GM18517 (cell line): ENCODE results near the gene ANXA6.

Experiments used
- ATAC-seq: cut with Tn5 transposase; IDR thresholded peaks from one replicate; pipeline ENCODE4 v1.9.1; 2021; ENCODE audit warnings: mild to moderate bottlenecking, moderate library complexity; ENCODE audit not compliant: unreplicated experiment

The ANXA6 gene

GRCh38 chr5:151106509-151106908 is 51.1 kb downstream of the ANXA6 start:
- no peak for ATAC-seq

- ATAC-seq, result no peak
Observed at GRCh38 chr5:151106043-151106442, 51.5 kb downstream of the ANXA6 start.

DNA sequence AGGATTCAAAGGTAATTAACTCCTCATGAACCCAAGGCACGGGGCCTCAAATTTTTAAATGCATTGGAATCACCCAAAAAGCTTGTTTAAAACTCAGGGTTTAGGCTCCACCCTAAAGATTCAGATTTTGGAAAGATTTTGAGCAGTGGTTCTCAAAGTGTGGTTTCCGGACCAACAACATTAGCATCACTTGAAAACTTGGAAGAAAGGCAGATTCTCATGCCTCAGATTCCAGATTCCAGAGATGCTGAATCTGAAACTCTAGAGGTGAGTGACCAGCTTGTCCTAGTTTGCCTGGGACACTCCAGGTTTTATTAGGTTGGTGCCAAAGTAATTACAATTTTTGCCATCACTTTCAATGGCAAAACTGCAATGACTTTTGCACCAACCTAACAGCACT is 52.0 kb downstream of the ANXA6 start:
- ATAC-seq, result no peak

DNA sequence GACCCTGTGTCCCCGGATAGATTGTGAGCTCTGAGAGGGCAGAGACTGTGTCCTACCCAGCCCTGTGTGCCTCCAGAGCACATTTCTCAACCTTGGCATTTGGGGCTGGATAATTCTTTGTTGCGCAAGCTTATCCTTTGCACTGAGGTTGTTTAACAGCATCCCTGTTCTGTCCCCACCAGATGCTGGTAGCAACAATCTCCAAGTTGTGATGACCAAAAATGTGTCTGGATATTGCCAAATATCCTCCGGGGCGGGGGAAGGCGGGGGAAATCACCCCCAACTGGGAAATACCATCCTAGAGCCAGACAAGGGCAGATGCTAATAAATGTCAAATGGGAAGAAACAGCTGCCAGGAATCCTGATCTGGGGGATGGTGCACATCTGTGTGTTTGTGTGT is 52.8 kb downstream of the ANXA6 start:
- no peak for ATAC-seq

DNA sequence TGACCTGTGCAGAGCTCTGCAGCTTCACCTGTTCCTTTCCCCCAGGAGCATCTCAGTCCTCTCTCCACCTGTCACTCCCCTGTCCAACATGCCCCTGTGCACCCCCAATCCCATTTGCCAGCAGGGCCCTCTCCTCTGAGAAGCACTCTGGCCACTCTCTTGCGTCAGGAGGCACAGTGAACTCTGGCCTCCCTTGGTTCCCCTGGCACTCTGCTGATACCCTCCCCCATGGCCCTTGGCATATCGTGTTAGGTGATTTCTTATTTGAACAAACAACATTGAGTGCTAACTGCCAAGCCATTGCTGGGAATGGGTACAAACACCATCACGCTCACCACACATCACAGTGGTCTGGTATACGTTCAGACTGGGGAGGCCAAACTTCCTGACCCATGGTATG is 55.8 kb downstream of the ANXA6 start:
- no peak for ATAC-seq

DNA sequence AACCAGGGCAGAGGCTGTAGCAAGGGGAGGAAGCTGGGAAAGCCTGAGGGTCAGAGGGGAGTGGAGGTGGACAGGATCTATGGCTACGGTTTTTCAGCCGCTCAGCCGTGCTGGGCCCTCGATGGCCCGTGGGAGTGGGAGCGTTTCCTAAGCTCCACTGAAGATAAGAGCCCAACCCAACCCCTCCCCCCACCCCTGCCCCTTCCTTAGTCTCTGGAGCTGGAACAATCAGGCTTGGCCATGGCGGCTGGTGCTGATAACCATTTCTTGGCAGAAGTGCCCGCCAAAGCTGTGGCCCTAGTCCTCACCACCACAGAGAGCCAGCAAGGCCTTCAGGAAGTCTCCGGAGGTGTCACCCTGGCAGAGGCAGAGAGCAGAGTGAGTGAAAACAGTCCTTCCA is 56.4 kb downstream of the ANXA6 start:
- no peak for ATAC-seq

- ATAC-seq, result no peak
Observed at GRCh38 chr5:151100681-151101080, 56.9 kb downstream of the ANXA6 start.

DNA sequence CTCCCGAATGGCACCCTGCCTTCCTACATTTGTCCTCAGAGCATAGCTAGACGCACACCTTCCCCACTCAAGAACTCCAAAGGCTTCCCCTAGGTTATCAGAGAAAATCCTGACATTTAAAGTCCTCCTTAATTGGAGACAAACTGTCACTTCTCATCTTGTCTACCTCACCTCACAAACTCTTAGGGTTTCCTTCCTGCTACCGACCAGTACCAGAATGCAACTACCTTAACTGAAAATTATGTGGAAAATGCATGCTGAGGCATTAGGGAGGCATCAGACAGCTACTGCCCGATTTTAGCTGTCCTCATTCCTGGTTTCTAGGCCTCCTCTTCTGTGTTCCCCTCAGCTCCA is 58.8 kb downstream of the ANXA6 start:
- no peak for ATAC-seq

DNA sequence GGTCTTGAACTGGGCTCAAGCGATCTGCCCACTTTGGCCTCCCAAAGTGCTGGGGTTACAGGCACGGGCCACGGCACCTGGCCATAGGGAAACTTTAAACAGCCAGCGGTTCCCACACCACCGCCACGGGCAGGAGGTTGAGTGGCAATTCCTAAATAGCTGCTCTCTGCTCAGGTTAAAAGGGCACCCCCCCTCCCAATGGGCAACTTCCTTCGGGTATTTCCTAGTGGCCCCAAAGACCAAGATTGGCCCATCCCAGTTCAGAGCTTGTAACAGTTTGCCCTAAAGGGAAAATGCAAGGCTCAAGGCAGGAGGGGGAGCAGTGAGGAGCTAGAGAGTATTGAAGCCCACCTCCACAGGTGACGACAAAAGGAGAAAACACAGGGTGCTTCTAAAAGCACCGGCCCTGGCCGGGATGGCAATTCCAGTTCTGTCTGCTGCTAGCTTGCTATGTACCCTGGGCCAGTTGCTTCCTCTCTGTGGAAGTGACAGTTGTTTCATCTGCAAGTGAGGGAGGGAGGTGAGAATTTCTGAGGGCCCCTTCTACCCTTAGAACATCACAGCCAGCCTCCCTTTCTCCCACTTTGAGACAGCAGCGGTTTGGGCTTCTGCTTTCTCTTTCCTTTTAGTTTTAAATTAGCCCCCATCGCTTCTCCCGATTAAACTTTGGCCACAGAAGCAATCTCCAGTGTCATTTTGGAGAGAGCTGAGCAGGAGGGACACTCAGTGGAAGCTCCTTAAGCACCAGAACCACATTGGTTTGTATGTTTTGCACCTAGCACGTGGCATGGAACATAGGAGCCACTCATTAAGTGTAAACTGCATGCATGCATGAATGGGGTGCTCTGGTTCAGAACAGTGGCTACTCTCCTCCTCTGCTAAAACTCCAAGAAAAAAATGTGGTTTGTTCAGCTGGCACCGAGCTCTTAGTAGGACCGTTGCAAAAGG is 59.5 kb downstream of the ANXA6 start:
- peak; percentile 51 for ATAC-seq

DNA sequence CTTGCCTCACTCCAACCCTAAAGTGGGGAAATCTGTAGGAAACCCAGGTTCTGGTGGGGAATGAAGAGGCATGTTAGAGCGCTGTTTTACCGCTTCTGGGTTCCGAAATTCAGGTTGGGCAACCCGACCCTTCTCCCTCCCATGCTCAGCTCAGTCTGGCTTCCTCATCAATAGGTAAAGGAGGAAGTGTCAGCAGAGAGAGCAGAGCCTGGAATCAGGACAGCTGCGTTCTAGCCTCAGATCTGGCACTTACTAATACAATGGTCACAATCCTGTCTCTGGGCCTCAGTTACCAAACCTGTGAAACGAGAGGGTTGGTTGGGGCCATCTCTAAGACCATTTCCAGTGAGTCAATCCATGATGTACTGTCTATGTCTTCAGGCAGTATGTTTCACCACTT is 60.5 kb downstream of the ANXA6 start:
- no peak for ATAC-seq

DNA sequence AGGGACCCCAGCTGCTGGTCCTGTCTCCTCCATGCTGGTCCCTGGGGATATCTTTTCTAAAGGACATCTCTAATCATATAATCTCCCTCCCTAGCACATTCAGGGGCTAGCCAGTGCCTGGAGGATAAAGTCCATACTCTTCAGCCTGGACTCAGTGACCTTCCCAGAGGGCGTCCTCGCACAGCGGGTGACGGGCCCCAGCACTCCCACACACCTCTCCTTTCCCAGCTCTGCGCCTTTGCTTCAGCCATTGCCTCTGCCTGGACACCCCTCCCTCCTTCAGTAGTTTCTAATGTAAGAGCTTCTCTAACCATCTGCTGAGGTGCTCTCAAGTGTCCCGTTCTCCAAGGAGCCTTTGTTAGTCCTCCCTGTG is 61.6 kb downstream of the ANXA6 start:
- no peak for ATAC-seq

- ATAC-seq, result no peak
Observed at GRCh38 chr5:151095341-151096000, 62.1 kb downstream of the ANXA6 start.

- no peak for ATAC-seq
Observed at GRCh38 chr5:151094852-151095245, 62.7 kb downstream of the ANXA6 start.

GRCh38 chr5:151094030-151094851 is 63.3 kb downstream of the ANXA6 start:
- ATAC-seq, result peak; percentile 76

DNA sequence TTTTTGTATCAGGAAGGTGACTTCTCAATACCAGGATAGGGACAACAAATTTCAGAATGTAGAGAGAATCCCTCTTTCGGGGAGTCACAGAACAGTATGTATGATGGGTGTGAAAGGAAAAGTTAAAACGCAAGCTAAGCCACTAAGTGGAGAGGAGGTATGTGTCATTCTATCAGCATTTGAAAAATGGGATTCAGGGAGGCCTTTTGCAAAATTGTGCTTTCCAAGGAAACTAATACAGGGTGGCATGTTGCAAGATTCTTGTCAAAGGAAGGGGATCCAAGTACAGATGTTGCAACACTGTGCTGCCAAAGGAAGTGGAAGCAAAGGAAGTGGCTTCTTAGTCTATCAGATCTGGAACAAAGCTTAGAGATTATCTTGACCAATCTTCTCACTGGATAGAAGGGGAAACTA is 64.1 kb downstream of the ANXA6 start:
- no peak for ATAC-seq

GRCh38 chr5:151092762-151093161 is 64.8 kb downstream of the ANXA6 start:
- no peak for ATAC-seq

DNA sequence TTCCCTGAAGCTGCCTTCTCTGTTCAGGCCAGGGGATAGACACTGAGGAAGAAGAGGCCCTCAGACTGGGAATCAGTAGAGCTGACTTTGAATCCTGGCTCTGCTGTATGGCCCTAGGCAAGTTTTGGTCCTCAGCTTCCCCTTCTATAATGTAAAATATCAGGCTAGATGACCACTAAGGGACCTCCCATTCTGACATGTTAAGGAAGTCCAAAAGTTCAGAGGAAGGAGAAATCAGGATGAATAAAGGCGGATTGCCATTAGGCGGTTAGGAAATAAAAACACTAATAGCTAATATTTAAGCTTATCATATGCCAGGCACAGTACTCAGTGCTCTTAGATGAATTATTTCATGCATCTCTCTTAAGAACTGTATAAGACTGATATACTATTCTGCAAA is 67.9 kb downstream of the ANXA6 start:
- ATAC-seq, result no peak

DNA sequence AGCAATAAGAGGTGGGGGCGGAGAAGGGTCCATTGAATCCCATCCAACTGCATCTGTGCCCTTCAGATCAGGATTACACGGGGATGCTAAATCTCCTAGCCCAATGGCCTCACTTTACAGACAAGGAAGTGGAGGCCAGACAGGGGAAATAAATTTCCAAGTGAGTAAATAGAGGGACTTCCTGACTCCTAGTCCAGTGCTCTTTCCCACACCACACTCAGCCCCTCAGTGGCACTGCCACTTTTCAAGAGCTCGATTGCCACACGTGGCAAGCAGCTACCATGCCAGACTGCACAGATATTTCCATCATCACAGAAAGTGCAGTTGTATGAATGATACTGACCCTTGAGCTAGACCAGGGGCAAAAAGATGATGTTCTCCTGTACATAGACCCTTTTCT is 68.6 kb downstream of the ANXA6 start:
- no peak for ATAC-seq

DNA sequence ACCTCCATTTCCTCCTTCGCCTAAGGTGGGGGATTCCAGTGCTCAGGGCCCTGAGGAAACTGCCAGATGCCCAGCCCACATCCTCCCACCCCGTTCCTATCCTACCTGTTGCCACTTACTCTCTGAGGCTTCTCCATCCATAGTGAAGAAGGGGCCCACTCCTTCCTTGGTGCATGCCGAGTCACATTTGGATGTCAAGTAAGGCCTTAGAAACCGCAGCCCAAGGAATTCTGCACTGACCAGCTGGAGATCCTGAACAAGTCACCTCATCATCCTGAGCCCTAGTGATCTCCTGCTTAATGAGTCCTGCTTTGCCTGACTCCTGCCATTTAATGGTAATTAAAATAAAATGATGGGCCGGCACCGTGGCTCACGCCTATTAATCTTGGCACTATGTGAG is 70.1 kb downstream of the ANXA6 start:
- no peak for ATAC-seq

DNA sequence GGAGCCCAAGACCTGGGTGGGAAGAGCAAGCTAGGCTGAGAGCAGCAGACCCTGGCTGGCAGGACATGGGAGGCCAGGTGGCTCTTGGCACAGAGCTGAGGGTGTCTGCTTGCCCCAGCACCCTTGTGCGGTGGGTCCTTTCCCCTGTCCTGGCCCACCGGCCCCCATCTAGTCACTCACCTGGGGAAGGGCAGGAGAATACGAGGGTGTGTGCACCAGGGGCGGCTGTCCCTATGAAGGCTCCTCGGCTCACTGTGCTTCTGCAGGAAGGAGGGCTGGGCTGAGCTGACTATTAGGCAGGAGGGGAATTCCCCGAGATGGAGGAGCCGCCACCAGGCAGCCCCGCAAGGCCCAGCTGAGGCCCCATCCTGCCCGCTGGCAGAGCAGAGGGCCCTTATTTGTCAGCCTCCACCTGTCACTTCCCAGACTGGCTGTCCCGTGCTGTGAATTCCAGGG is 70.6 kb downstream of the ANXA6 start:
- ATAC-seq, result peak; percentile 64

GRCh38 chr5:151086192-151086869 is 71.2 kb downstream of the ANXA6 start:
- no peak for ATAC-seq
